NCI-H1092 (cell line): ENCODE data around the gene ATXN1.

Experiments
- DNase-seq: peaks from one replicate; lab custom pipeline; 2025; lab: John Stamatoyannopoulos, UW

ATXN1 gene

DNA sequence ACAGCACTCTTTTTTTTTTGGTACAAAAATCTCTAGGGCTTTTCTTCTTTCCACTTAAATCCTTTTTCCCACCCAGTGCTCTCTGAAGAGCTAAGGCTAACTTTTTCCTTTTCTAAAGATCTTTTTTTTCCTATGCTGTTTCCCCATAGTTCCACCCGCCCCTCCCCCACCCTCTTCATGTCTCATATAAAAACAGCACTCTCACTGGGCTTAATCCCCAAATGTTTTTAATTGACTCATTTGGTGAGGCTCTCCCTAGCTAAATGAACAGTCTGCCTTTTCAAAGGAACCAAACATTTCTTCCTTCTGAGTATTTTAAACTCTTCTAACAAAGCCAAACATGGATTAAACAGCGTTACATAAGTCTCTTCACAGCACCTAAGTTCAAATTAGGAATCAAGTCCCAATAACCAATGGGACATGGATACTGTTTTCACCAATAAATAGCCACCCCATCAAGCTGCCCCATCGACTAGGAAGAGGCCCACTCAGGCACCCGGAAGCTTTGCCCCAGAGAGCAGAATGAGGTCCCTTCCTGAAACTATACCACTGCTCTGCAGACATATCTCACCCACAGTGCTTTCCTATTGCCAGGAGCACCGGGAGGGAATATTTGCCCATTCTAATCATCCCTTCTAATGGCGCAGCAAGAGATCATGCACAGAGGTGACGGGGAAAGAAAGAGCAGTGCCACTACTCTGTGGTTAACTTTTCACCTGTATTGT is 63.7 kb downstream of the ATXN1 start:
- DNase-seq = no peak

DNA sequence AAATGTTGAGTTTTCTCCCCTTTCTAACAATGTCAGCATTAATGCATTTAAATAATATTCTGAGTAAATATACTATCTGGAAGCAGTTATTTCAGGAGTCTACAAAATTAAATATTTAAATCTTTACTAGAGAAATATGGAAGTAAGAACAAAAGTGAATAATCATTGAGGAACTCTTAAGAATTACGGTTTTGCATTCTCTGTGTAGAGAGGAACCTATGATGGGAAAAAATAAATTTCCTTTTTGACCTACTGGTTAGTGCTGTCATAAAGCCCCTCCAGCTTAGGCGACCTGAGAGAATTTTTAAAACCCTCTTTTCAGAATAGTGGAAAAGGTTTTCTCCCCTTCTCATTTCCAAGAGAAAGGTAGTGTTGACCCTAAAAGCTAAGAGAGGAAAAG is 64.8 kb downstream of the ATXN1 start:
- no peak for DNase-seq

DNA sequence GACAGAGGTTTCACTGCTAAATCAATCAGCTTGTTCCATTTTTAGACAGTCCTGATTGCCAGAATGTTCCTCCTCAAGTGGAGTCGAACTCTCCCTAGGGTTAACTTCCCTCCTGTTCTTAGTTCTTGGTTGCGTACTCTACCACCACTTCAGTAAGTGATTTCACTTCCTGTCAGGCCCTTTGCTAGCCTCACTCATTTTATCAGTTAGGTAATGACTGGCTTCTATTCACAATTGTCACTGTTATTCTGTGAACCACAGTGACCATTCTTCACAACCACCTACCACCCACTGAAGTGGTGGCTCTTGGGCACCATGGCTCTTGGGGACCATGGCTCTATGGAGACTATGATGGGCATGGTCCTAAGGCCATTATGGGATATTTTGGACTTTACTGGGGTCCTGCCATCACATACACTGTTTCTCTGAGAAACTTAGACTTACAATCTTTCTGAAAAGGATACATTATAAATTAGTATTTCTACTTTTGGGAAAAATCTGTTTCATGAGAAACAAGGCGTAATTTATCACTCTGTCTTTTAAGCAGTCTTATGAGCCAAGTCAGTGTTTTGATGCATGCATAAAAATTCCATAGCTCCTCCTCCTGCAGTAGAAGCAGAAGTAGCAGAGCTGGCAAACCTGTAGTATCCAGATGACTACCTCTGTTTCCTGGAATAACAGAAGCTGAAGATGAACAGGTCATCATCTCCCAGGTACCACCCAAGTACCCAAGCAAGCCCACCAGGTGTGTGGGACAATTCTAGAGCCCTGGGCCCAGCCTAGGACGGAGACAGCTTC is 66.3 kb downstream of the ATXN1 start:
- DNase-seq = no peak

DNA sequence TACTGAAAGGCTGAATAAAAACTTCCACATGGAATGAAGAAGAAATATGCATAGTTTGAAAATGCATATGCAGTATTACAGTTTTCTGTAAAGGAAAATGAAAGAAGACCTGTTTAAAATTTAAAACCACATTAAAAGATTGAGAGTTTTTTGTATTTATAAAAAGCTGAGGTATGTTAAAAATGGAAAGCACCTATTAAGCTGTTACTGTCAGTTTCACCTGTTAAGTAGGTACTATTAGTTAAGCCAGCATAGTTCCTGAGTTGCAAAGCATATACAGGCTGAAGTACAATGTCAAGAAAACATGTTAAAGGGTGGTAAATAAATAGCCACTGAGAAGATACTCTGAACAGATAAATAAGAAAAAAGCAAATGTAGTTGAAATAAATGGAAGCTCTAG is 69.9 kb downstream of the ATXN1 start:
- no peak for DNase-seq

DNA sequence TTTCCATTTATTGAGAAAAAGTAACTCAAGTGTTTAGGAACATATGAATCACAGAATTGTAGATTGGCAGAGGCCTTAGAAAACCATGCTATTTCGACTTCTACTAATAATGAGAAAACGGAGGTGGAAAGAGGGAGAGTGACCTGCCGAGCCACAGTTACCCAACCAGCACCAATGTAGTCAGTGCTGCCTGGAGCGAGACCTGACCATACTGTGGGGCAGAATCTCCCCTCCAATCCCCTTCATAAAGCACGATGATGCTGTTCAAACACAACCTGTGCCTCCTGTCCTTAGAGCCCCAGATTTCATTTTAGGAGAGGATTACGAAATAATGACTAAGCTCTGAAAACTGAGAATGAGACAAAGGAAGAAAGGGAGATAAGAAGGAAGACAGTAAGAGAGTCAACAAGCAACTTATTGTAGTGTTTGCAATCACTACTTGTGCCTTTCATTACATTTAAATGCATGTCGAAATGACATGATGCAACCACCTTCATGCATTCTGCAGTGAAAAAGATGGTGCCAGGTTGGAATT is 70.6 kb downstream of the ATXN1 start:
- no peak for DNase-seq

DNA sequence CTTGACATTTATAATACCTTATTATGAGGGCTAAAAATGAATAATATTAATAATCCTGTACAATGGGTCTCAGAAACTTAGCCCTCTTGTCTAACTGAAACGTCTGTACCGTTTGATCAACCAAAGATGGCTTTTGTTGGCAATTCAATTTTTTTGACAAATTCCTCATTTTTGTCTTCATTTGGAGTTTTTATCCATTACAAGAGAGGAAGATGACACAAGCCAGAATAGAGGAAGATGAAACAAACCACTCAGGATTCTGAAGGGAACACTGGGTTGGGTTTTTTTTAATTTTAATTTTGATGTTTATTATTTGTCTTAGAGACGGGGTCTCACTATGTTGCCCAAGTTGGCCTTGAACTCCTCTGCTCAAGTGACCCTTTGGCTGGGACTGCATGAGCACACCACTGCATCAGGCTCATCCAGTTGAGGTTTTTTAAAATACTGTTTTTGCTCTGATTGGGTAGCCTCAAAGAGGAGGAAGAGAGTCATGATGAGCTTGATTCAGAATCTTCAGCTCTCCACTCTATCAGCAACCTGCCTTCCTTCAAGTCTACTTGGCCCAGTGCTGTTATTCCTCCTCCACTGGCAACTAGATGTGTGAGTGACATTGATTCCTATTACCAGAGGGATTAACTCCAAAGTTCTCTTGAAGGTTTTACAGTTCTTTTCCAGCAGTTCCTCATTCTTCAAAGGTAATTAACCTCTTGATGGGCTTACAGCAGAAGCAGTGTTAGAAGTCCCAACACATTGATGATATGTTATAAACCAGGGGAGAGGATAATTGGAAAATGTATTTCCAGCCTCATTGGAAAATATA is 71.3 kb downstream of the ATXN1 start:
- no peak for DNase-seq

DNA sequence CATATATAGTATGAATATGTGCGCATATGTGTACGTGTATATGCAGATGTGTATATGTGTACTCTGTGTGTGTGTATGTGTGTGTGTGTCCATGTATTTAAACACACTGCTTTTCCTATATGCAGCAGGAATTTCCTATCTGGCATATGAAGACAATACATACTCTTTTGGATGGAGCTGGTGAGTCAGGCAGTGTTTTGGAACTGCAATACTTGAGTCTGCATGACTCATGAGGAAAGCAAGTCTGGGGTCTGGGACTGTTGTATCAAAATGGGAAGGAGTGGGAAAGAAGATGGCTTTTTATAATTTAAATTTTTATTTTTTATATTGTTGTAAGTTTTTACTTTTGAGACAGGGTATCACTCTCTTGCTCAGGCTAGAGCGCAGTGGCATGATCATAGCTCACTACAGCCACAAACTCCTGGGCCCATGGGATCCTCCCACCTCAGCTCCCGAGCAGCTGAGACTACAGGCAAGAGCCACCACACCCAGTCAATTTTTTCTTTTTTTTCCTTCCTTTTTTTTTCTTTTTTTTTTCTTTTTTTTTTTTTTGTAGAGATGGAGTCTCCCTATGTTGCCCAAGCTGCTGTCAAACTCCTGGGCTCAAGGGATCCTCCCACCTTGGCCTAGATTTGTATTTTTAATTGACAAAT is 72.2 kb downstream of the ATXN1 start:
- DNase-seq = no peak

DNA sequence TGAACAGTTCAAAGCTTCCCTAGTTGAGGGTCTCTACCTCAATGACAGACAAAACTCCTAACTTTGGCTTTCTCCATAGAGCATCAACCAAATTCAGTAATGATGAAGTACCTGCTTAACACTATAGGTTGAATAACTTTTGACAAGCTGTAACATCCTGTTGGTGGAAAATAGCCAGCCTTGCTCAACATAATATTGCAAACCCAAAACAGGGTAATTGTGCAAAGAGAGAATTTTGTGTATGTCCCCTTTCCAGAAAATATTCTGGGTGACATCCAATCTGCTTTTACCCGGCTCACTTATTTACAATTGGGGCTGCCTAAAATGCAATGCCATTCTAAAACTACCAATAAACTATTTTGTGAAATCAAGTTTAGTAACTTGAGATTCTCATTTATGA is 72.8 kb downstream of the ATXN1 start:
- DNase-seq = no peak

DNA sequence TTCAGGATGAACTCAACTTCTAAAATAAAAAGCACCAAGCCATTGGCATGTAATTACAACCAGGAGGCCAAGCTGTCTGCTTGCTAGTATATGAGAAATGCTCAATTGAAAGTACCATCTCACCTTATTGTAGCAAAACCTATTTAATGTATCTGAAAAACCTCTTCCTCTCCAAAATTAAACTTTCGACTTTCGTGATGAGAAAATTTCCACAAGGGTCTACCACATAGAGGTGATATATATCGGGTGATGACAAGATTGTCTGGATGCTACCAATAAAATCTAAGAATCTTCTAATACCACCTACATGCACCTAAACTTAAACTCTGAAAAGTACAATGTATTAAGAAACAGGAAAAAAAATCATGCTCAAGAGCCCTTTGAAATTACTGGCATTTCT is 74.2 kb downstream of the ATXN1 start:
- no peak for DNase-seq

DNA sequence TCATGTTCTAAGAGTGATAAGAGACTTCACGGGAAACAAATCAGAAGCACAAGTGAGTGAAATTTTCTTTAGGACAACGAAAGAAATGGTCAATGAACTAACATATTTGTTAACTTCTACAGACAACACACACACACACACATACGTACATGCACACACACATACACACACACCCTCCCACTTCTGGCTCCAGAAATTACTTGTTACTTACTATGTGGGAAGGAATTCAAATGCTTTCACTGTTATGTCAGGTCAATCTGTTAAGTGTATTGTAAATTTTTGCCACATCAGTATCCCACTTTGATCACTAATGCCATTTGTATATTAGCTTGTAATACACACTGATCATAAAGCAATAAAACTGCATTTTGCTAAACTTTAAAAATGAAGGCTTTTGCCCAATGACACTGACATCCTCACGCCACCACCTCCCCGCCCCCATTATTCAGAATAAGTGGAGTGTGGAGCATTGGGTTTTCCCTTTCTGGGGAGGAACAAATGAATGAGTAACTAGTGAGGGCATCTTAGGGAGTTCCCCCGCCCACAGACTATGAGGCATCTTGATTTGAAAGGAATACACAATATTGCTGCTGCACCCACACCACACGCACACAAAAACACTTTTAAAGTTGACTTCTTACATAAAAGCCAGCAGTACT is 76.2 kb downstream of the ATXN1 start:
- DNase-seq = no peak

DNA sequence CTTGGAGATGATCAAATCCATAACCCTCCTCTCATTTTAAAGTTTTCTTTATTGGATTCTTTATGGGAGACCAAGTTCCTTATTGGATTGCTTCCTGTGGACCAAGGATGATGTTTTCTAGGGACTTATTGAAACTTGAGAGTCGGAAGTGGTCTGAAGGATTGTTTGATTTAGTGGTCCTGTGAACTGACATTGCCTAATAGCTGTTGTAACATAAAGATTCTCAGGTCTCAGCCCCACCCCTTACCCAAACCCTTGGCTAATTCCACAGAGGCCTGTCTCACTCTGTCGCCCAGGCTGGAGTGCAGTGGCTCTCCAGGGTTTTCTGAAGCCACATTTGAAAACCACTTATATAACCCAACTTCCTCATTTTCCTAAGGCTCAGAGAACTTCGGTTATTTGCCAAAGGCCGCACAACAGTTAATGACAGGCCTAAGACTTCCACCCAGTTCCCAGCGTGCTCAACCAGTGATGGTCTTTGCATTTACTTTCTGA is 77.0 kb downstream of the ATXN1 start:
- DNase-seq = no peak

DNA sequence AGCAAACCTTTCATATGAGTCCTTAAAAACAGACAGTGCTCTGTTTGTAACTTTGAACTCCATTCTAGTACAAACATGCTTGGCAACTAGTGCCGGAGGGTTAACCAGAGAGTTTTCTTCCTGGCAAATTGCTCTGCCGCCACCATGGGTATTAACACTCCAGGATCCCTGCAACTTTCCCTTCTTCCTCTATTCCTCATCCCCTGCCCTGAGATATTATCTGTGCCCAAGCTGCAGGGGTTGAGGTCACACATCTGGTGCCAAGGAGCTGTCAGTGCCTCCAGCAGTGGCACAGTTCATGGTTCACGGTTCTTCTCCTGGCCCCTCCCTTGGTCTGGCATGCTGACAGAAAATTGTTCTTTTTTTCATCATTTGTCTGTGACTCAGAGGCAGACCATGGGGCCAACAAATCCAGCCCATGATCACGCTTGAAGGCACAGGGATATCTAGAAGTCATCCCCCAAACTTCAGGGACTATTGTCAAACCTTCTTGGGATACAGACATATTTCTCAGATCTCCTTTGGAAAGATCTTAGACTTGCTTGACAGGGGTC is 77.5 kb downstream of the ATXN1 start:
- no peak for DNase-seq

DNA sequence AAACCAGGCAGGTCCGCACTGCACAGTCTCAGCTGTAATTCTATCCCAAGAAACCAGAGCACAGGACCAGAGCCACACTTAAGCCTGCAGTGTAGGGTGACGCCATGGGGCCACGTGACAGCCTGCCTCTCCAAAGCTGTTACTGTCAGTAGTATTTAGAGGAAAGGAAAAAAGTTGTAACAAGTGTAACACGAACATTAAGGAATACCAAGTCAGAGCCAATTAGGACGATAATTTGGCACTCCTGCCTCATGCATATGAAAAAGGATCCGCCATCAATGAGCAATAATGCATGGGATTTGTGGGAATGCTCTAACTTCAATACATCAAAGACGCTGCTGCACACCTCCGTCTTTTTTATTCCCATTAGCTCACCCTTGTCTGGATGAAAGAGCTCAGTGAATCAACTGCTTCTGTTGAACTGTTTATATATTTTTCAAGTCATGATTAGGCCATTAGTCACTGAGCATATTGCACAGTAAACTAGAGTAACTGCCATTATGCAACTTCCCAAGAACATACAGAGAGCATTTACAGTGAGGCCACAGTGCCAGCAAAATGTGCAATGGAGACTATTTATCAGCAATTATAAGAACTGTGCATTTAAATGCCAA is 79.9 kb downstream of the ATXN1 start:
- DNase-seq = no peak

DNA sequence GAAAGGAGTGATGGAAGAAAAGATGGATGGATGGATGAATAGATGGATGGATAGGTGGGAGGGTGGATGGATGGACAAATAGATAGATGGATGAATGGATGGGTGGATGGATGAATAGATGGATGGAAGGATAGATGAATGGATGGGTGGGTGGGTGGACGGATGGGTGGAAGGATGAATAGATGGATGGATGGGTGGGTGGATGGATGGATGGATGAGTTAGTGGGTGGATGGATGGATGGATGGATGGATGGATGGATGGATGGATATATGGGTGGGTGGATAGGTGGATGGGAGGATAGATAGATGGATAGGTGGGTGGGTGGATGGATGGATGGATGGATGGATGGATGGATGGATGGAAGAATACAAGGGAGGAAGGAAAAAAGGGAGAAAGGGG is 82.2 kb downstream of the ATXN1 start:
- DNase-seq = no peak

DNA sequence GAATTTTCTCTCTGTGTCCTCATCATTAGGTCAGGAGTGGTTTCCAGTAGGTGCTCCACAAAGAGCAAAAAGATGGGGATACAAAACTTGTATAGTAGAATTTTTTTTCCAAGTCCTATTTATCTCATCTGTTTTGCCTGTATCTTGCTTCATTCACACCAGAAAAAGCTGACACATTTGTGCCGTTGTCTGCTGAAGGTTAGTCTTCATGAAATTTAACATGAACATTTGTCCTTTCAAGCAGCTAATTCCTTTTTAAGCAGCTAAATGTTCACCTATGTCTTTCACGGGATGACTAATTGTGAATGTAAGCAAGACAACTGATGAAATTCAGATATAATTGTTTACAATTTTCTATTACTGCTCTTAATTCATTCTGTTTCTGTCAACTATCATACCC is 83.8 kb downstream of the ATXN1 start:
- DNase-seq = no peak

DNA sequence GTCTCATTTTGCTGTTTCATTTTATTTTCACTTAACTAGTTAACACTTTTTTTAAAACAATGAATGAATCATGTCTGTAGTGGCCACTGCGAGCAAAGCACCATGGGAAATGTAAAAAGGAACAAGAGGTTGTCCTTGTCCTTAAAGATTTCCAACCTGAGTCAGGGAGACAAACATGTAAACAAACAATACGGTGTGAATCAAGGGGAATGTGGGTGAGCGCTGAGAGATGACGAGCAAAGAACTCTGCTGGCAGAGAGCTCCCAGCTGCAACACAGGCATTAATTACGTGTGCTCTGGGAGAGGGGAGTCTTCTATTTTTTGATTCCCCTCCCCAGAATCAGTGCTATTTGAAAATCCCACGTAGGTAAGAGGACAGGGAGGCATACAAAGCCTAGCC is 84.3 kb downstream of the ATXN1 start:
- no peak for DNase-seq

DNA sequence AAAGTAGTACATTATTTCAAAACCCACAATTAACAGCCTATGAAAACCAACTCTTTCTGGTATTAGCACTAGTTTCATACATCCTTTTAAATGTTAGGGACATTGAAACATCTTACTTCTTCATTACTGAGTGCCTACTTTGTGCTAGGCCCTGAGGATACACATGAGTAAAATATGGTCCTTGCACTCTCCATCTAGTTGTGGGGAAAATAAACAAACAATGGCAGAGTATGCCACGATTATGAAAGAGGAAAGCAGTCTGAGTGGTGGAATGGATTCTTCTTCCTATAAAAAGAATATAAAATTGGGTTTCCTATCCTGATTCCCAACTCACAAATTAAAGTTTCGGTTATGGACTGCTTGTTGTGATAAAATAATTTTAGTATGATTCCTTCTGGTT is 84.9 kb downstream of the ATXN1 start:
- no peak for DNase-seq

DNA sequence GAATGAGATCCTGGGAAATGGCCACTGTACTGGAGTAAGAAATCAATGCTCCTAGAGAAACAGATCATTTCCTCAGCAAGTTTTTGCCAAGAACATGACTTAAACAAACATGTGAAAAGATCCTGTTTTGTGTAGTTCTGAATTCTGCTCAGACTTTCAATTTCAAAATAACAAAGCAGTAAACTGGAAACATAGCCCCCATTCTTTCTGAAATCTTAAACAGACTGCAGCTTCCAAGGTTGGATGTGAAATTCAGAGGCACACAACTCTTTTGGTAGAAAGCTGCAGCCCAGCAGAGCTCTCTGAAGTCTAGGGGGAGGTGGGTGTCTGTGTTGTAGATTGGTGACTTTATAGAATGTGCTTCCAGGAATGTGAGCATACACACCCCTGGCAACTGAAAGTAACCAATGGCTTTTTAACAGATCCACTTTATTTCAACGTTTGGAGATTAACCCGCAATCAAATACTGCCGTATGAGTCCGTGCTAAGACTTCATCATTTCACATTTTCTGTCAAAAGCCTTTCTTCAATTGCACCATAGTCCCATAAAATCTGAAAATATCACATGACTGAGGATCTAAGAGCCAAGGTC is 86.4 kb downstream of the ATXN1 start:
- no peak for DNase-seq

DNA sequence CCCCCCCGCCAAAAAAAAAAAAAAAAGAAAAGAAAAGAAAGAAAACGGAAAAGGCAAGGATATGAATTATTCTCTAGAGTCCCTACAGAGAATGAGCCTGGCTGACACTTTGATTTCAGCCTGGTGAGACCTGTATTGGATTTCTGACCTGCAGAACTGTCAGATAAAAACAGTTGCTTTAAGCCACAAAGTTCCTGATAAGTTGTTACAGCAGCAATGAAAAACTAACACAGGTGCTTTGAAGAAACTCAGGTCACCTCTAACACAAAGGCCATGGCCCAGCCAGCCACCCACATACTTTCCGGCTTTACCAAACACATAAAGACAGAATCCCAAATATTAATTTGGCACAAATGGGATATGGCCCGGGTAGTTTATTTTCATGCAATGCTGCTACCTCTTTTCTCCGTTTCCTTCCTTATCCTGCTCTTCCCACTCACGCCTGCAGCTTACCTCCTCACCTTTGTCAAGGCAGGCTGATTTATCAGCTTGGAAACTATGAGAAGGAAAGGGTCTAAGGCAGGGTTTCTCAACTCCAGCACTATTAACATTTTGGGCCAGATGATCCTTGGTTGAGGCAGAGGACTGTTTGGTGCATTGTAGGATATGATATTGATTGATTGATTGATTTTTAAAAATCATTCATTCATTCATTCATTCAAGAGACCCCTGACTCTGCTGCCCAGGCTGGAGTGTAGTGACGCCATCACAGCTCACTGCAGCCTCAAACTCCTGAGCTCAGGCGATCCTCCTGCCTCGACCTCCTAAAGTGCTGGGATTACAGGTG is 88.1 kb downstream of the ATXN1 start:
- no peak for DNase-seq
